HG03045 (cell line): Measurements from ENCODE around the gene KCTD4.
"Not testable (repeated sequence)": the region's sequence is repeated elsewhere in the genome, so short reads cannot be mapped to it uniquely, and the experiment has no call there.

Source experiments
- ATAC-seq: cut with Tn5 transposase; IDR thresholded peaks from one replicate; pipeline ENCODE4 v1.9.1; 2021; ENCODE audit warnings: mild to moderate bottlenecking, moderate library complexity; ENCODE audit not compliant: unreplicated experiment

Gene KCTD4

GRCh38 chr13:45216193-45216592 lies 15.3 kb upstream of the KCTD4 start:
- ATAC-seq, result no peak

- no peak for ATAC-seq
Observed at GRCh38 chr13:45215392-45216077, 14.7 kb upstream of the KCTD4 start.

GRCh38 chr13:45209229-45209628 lies 8.4 kb upstream of the KCTD4 start:
- no peak for ATAC-seq

- no peak for ATAC-seq
Observed at GRCh38 chr13:45208132-45208531, 7.3 kb upstream of the KCTD4 start.

- ATAC-seq, result no peak
Observed at GRCh38 chr13:45207319-45207718, 6.5 kb upstream of the KCTD4 start.

GRCh38 chr13:45206340-45206739 lies 5.5 kb upstream of the KCTD4 start:
- ATAC-seq, result peak; percentile 72

- ATAC-seq, result no peak
Observed at GRCh38 chr13:45205124-45205523, 4.3 kb upstream of the KCTD4 start.

GRCh38 chr13:45199711-45200110 lies 1.1 kb downstream of the KCTD4 start:
- ATAC-seq, result no peak

- no peak for ATAC-seq
Observed at GRCh38 chr13:45198924-45199323, 1.9 kb downstream of the KCTD4 start.

GRCh38 chr13:45198041-45198440 lies 2.8 kb downstream of the KCTD4 start:
- ATAC-seq, result no peak

GRCh38 chr13:45196622-45197021 lies 4.2 kb downstream of the KCTD4 start:
- no peak for ATAC-seq

- ATAC-seq, result no peak
Observed at GRCh38 chr13:45196096-45196495, 4.7 kb downstream of the KCTD4 start.

- no peak for ATAC-seq
Observed at GRCh38 chr13:45195421-45195820, 5.4 kb downstream of the KCTD4 start.

GRCh38 chr13:45194081-45194939 lies 6.5 kb downstream of the KCTD4 start:
- ATAC-seq, result no peak

GRCh38 chr13:45191874-45192273 lies 9.0 kb downstream of the KCTD4 start:
- no peak for ATAC-seq

- not testable (repeated sequence) for ATAC-seq
Observed at GRCh38 chr13:45189511-45189910, 11.3 kb downstream of the KCTD4 start.

- ATAC-seq, result not testable (repeated sequence)
Observed at GRCh38 chr13:45189077-45189476, 11.8 kb downstream of the KCTD4 start.

- ATAC-seq, result no peak
Observed at GRCh38 chr13:45185286-45185685, 15.6 kb downstream of the KCTD4 start.

- no peak for ATAC-seq
Observed at GRCh38 chr13:45184693-45185092, 16.2 kb downstream of the KCTD4 start.

- ATAC-seq, result no peak
Observed at GRCh38 chr13:45180713-45181601, 19.9 kb downstream of the KCTD4 start.

- no peak for ATAC-seq
Observed at GRCh38 chr13:45180303-45180702, 20.5 kb downstream of the KCTD4 start.
